ENCODE measurements around the gene FAT1. TPM values are rescaled to one million over a fixed set of nuclear protein-coding genes. Genes with fewer than 3 reads are reported as not detected.

Gene FAT1
- total and polyA plus RNA-seq, 2 donors (not counting 1 experiment from before 2014, with no cell fraction given), result 0.07 to 0.15 TPM

DNA sequence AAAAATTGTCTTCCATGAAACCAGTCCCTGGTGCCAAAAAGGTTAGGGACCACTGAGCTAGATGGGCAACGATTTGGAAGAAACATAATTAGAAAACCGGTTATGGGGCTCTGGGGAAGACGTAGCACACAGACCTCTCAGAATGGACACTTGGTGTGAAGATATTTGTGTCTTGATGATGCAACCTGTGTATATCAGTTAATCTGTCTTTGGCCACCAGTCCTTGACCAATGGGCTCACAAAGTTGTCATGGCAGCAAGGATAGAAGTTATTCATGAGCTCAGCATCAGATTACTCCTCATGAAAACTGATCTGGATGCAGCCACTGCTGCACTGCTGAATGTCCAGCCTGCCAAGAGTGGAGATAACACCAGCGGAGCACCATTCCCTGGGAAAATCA is 181.9 kb downstream of the FAT1 start:
- no peak overlapping the region for H3K27ac ChIP-seq (ENCODE audit: low read length in 2 of 2)
- H4K20me1 ChIP-seq (ENCODE audit: control insufficient read depth, insufficient read depth, low read length, poor library complexity, severe bottlenecking), result no peaks in the 10 kb centered on the region
- H3K9ac ChIP-seq (ENCODE audit: low read length), result no peak overlapping the region
- H3K4me2 ChIP-seq (replicated peaks; ENCODE audit: low read depth, low read length, poor library complexity, severe bottlenecking), result no peak overlapping the region
- H3K9me3 ChIP-seq (ENCODE audit: control extremely low read depth in 1 of 3, control insufficient read depth in 2 of 3, insufficient read depth in 1 of 3, low read length in 2 of 3), result peaks cover 0 to 16% (median 0%) of the 10 kb centered on the region in 3 donors
- intact Hi-C loops (cut with micrococcal nuclease), result no loop called here
- DNase-seq, result no peak
- ATAC-seq (ENCODE audit: low read depth), result no peak
- 88% methylated on average over 3 of the region's 4 CpGs for WGBS (ENCODE audit: insufficient coverage)
- no peaks in the 10 kb centered on the region for H3K36me3 ChIP-seq (replicated peaks in 1 of 2; ENCODE audit: control extremely low read depth in 1 of 2, control insufficient read depth in 1 of 2, extremely low read depth in 1 of 2, insufficient read depth in 2 of 2, low read length in 1 of 2)
- H3K4me1 Mint-ChIP-seq, result no peaks in the 10 kb centered on the region
- ChIA-PET CTCF (no interaction called here), POLR2A (no interaction called here)
- no peak overlapping the region for H3K27ac Mint-ChIP-seq
- H2AFZ ChIP-seq (ENCODE audit: insufficient read depth, low read depth, low read length, poor library complexity, severe bottlenecking), result no peak overlapping the region
- TF ChIP-seq EZH2 (IDR thresholded peaks at IDR 0.05; ENCODE audit: borderline replicate concordance, insufficient read depth, low read depth, low read length, poor library complexity, severe bottlenecking), result no peak
- TF ChIP-seq, protein P1, sequence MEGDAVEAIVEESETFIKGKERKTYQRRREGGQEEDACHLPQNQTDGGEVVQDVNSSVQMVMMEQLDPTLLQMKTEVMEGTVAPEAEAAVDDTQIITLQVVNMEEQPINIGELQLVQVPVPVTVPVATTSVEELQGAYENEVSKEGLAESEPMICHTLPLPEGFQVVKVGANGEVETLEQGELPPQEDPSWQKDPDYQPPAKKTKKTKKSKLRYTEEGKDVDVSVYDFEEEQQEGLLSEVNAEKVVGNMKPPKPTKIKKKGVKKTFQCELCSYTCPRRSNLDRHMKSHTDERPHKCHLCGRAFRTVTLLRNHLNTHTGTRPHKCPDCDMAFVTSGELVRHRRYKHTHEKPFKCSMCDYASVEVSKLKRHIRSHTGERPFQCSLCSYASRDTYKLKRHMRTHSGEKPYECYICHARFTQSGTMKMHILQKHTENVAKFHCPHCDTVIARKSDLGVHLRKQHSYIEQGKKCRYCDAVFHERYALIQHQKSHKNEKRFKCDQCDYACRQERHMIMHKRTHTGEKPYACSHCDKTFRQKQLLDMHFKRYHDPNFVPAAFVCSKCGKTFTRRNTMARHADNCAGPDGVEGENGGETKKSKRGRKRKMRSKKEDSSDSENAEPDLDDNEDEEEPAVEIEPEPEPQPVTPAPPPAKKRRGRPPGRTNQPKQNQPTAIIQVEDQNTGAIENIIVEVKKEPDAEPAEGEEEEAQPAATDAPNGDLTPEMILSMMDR (IDR thresholded peaks at IDR 0.05), result no peak
- no peak overlapping the region for H3K4me3 ChIP-seq (ENCODE audit: control extremely low read depth in 1 of 5, extremely low read depth in 1 of 5, insufficient read depth in 1 of 5, low read depth in 2 of 5, low read length in 4 of 5)
- no peaks in the 10 kb centered on the region for H3K27me3 ChIP-seq (replicated peaks in 1 of 4; ENCODE audit: control extremely low read depth in 1 of 4, control insufficient read depth in 3 of 4, insufficient read depth in 4 of 4, low read length in 3 of 4)
- no peaks in the 10 kb centered on the region for H3K4me1 ChIP-seq (ENCODE audit: control insufficient read depth in 2 of 2, insufficient read depth in 2 of 2, low read length in 2 of 2)
- no peaks in the 10 kb centered on the region for H3K27me3 Mint-ChIP-seq
- peaks cover 5% of the 10 kb centered on the region for H3K9me3 Mint-ChIP-seq (ENCODE audit: insufficient read depth)
- H3K4me3 Mint-ChIP-seq, result no peak overlapping the region
- H3K79me2 ChIP-seq (ENCODE audit: control insufficient read depth, insufficient read depth, low read length), result no peaks in the 10 kb centered on the region

DNA sequence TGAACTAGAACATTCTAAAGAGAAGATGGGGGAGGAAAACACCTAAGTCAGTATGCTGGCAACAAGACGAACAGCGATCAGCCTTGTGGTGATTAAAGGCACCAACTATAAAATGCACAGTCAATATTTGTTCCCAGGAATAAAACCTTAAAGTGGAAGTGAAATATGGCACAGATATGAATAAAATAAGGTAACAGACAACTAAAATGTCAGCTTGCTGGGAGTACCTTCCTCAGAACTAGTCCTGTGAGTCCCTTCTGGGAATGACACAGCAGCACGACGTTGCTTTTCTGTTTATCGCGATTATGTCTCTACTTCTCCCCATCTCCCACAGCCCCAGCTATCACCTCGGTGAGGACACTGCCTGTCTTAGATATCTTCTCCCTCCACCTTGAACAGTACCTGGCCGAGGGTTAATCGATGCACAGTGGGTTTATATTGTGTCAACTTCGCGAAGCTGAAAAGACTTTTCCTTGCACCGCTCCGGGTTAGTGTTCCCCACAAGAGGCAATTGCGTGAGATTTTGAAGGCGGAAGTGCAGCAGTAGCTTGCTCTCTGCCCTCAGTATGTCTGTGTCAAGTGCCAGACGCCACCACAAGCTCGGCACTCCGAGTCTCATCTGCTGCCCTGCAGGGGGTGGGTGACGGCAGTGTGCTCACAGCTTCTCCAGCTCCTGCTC is 185.7 kb downstream of the FAT1 start:
- H3K36me3 ChIP-seq (replicated peaks in 1 of 2; ENCODE audit: control extremely low read depth in 1 of 2, control insufficient read depth in 1 of 2, extremely low read depth in 1 of 2, insufficient read depth in 2 of 2, low read length in 1 of 2), result no peaks in the 10 kb centered on the region
- no peaks in the 10 kb centered on the region for H3K4me1 Mint-ChIP-seq
- no peak overlapping the region for H2AFZ ChIP-seq (ENCODE audit: insufficient read depth, low read depth, low read length, poor library complexity, severe bottlenecking)
- POLR2A ChIA-PET, result no interaction called here
- no peaks in the 10 kb centered on the region for H3K4me1 ChIP-seq (ENCODE audit: control insufficient read depth in 2 of 2, insufficient read depth in 2 of 2, low read length in 2 of 2)
- H3K4me3 ChIP-seq (ENCODE audit: control extremely low read depth in 1 of 5, extremely low read depth in 1 of 5, insufficient read depth in 1 of 5, low read depth in 2 of 5, low read length in 4 of 5), result no peak overlapping the region
- no peaks in the 10 kb centered on the region for H3K27me3 Mint-ChIP-seq
- H3K79me2 ChIP-seq (ENCODE audit: control insufficient read depth, insufficient read depth, low read length), result no peaks in the 10 kb centered on the region
- intact Hi-C loops (cut with micrococcal nuclease), result no loop called here
- CTCF ChIA-PET, result interaction anchor here (0.6 kb wide), 1 partner anchor 19 kb away, joined by 3 read pairs; no protein-coding TSS in a partner anchor
- no peaks in the 10 kb centered on the region for H4K20me1 ChIP-seq (ENCODE audit: control insufficient read depth, insufficient read depth, low read length, poor library complexity, severe bottlenecking)
- H3K4me3 Mint-ChIP-seq, result no peak overlapping the region
- H3K9ac ChIP-seq (ENCODE audit: low read length), result no peak overlapping the region
- H3K27ac ChIP-seq (ENCODE audit: low read length in 2 of 2), result no peak overlapping the region
- no peak overlapping the region for H3K4me2 ChIP-seq (replicated peaks; ENCODE audit: low read depth, low read length, poor library complexity, severe bottlenecking)
- H3K27ac Mint-ChIP-seq, result no peak overlapping the region
- DNase-seq (no peak), ATAC-seq (ENCODE audit: low read depth) (no peak)
- no peaks in the 10 kb centered on the region for H3K27me3 ChIP-seq (replicated peaks in 1 of 4; ENCODE audit: control extremely low read depth in 1 of 4, control insufficient read depth in 3 of 4, insufficient read depth in 4 of 4, low read length in 3 of 4)
- no peak for TF ChIP-seq EZH2 (IDR thresholded peaks at IDR 0.05; ENCODE audit: borderline replicate concordance, insufficient read depth, low read depth, low read length, poor library complexity, severe bottlenecking)
- TF ChIP-seq, protein P1 (IDR thresholded peaks at IDR 0.05), result no peak
- WGBS (ENCODE audit: insufficient coverage), result 93% methylated on average over 15 of the region's 19 CpGs
- H3K9me3 ChIP-seq (ENCODE audit: control extremely low read depth in 1 of 3, control insufficient read depth in 2 of 3, insufficient read depth in 1 of 3, low read length in 2 of 3), result peaks cover 0 to 30% (median 0%) of the 10 kb centered on the region in 3 donors
- peaks cover 4% of the 10 kb centered on the region for H3K9me3 Mint-ChIP-seq (ENCODE audit: insufficient read depth)
